ENCODE measurements around the gene AP1S3.

DNA sequence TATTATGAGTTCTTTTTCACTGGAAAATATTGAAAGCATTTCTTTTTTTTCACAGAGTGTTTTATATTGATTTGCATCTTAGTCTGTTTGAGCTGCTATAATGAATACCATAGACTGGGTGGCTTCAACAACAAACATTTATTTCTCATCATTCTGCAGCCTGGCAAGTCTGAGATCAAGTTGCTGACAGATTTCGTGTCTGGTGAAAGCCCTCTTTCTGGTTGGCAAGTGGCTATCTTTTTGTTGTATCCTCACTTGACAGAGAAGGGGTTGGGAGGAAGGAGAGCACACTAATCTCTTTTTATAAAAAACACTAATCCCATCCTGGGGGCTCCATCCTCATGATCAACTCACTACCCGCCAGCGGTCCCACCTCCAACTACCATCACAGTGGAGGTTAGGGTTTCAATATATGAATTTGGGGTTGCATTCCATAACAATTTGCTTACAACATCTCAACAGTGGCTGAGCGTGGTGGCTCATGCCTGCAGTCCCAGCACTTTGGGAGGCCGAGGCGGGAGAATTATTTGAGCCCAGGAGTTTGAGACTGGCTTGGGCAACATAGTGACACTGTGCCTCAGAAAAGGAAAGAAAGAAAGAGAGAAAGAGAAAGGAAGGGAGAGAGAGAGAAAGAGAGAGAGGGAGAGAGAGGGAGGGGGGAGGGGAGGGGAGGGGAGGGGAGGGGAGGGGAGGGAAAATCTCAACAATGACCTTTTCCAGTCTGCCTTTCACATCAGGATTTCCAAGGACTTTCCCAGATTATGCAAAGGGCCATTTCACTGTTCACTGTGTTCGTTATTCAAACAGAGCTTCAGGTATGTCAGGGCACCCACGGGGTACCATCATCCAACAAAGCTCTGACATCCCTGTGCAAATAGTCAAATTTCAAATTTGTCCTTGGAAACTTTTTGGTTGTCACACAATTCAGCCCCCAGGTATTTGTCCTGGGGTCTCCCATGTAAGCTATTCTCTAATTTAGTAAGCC, 111.1 kb downstream of the AP1S3 start:
- no peak for TF ChIP-seq EZH2phosphoT487 (IDR thresholded peaks at IDR 0.05)
- TF ChIP-seq, protein P1, sequence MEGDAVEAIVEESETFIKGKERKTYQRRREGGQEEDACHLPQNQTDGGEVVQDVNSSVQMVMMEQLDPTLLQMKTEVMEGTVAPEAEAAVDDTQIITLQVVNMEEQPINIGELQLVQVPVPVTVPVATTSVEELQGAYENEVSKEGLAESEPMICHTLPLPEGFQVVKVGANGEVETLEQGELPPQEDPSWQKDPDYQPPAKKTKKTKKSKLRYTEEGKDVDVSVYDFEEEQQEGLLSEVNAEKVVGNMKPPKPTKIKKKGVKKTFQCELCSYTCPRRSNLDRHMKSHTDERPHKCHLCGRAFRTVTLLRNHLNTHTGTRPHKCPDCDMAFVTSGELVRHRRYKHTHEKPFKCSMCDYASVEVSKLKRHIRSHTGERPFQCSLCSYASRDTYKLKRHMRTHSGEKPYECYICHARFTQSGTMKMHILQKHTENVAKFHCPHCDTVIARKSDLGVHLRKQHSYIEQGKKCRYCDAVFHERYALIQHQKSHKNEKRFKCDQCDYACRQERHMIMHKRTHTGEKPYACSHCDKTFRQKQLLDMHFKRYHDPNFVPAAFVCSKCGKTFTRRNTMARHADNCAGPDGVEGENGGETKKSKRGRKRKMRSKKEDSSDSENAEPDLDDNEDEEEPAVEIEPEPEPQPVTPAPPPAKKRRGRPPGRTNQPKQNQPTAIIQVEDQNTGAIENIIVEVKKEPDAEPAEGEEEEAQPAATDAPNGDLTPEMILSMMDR (IDR thresholded peaks at IDR 0.05) = no peak
